ENCODE results near the gene CDKN2C.

DNA sequence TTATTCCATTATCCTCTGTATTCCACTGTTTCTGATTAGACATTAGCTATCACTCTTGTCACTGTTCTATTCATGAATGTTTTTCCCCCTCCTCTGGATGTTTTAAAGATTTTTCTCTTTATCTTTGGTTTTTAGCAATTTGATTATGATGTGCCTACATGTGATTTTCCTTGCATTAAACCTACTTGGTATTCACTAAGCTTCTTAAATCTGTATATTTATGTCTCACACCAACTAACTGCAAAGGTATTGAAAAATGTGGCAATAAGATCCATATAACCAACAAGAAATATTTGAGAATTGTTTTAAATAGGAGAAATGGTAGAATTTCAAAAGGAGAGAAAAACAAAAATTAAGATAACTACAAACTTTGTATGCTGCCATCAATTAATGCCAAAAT is 35.2 kb upstream of the CDKN2C start:
- TF ChIP-seq, protein P1, sequence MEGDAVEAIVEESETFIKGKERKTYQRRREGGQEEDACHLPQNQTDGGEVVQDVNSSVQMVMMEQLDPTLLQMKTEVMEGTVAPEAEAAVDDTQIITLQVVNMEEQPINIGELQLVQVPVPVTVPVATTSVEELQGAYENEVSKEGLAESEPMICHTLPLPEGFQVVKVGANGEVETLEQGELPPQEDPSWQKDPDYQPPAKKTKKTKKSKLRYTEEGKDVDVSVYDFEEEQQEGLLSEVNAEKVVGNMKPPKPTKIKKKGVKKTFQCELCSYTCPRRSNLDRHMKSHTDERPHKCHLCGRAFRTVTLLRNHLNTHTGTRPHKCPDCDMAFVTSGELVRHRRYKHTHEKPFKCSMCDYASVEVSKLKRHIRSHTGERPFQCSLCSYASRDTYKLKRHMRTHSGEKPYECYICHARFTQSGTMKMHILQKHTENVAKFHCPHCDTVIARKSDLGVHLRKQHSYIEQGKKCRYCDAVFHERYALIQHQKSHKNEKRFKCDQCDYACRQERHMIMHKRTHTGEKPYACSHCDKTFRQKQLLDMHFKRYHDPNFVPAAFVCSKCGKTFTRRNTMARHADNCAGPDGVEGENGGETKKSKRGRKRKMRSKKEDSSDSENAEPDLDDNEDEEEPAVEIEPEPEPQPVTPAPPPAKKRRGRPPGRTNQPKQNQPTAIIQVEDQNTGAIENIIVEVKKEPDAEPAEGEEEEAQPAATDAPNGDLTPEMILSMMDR (IDR thresholded peaks at IDR 0.05 in 4 of 5, conservative IDR thresholded peaks at IDR 0.05 in 1 of 5): no peak
- no peak for TF ChIP-seq POLR2A (IDR thresholded peaks at IDR 0.05)
